Coronary artery (tissue), 2 donors: ENCODE data around the gene C1GALT1C1L.
"Not testable (repeated sequence)": the region's sequence is repeated elsewhere in the genome, so short reads cannot be mapped to it uniquely, and the experiment has no call there.

Source experiments
- DNase-seq: peaks from one replicate; pipeline ENCODE4 v3.0.0-alpha.2; 2017; ENCODE audit warnings: low spot score
- H3K27ac ChIP-seq, 2 donors: fragments of 200-600 bp; sonication (generic); one replicate each; pipeline ENCODE4 v1.5.1; 2016 to 2019
- H3K4me3 ChIP-seq: fragments of 200-600 bp; sonication (generic); 2 replicates; pipeline ENCODE4 v1.5.1; 2016; ENCODE audit warnings: mild to moderate bottlenecking, moderate library complexity
- TF ChIP-seq, protein P1 (sequence below): fragments of 200-600 bp; sonication (generic); IDR thresholded peaks from one replicate; pipeline ENCODE4 v1.5.1; 2019; ENCODE audit warnings: antibody characterized with exemption

The C1GALT1C1L gene

DNA sequence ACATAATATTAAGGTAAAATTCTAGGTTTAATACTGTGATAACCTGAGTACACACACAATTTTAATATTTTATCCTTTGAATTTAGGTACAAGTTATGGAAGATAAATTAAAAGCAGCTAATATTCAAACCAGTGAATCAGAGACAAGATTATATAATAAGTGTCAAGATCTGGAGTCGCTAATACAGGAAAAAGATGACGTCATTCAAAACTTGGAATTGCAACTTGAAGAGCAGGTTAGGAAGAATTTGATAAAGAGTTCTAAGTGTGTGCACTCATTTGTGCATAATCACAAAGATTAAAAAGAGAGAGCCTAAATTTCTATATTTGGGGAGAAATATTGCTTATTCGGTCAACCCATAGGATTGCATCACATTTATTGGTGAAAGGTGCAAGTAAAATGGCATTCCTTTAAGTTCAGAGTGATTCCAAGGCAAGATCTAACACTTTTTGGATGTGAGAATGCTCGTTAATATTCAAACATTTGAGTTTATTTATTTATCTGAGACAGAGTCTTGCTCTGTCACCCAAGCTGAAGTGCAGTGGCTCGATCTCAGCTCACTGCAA lies 16.3 kb upstream of the C1GALT1C1L start:
- TF ChIP-seq, protein P1, sequence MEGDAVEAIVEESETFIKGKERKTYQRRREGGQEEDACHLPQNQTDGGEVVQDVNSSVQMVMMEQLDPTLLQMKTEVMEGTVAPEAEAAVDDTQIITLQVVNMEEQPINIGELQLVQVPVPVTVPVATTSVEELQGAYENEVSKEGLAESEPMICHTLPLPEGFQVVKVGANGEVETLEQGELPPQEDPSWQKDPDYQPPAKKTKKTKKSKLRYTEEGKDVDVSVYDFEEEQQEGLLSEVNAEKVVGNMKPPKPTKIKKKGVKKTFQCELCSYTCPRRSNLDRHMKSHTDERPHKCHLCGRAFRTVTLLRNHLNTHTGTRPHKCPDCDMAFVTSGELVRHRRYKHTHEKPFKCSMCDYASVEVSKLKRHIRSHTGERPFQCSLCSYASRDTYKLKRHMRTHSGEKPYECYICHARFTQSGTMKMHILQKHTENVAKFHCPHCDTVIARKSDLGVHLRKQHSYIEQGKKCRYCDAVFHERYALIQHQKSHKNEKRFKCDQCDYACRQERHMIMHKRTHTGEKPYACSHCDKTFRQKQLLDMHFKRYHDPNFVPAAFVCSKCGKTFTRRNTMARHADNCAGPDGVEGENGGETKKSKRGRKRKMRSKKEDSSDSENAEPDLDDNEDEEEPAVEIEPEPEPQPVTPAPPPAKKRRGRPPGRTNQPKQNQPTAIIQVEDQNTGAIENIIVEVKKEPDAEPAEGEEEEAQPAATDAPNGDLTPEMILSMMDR: no peak
- no peak overlapping the region for H3K4me3 ChIP-seq
- no peak overlapping the region for H3K27ac ChIP-seq
- DNase-seq: no peak

GRCh38 chr2:43689999-43690398 lies 13.8 kb upstream of the C1GALT1C1L start:
- no peak for DNase-seq
- no peak overlapping the region for H3K4me3 ChIP-seq
- TF ChIP-seq, protein P1: no peak
- H3K27ac ChIP-seq: no peak overlapping the region

- no peak overlapping the region for H3K27ac ChIP-seq
- TF ChIP-seq, protein P1: no peak
- H3K4me3 ChIP-seq: no peak overlapping the region
- no peak for DNase-seq
Observed at GRCh38 chr2:43685357-43685756, 9.1 kb upstream of the C1GALT1C1L start.

DNA sequence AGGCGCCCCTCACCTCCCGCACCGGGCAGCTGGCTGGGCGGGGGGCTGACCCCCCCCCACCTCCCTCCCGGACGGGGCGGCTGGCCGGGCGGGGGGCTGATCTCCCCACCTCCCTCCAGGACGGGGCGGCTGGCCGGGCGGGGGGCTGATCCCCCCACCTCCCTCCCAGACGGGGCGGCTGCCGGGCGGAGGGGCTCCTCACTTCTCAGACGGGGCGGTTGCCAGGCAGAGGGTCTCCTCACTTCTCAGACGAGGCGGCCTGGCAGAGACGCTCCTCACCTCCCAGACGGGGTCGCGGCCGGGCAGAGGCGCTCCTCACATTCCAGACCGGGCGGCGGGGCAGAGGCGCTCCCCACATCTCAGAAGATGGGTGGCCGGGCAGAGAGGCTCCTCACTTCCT lies 1.6 kb upstream of the C1GALT1C1L start:
- DNase-seq, H3K4me3 ChIP-seq, H3K27ac ChIP-seq: not testable (repeated sequence)

DNA sequence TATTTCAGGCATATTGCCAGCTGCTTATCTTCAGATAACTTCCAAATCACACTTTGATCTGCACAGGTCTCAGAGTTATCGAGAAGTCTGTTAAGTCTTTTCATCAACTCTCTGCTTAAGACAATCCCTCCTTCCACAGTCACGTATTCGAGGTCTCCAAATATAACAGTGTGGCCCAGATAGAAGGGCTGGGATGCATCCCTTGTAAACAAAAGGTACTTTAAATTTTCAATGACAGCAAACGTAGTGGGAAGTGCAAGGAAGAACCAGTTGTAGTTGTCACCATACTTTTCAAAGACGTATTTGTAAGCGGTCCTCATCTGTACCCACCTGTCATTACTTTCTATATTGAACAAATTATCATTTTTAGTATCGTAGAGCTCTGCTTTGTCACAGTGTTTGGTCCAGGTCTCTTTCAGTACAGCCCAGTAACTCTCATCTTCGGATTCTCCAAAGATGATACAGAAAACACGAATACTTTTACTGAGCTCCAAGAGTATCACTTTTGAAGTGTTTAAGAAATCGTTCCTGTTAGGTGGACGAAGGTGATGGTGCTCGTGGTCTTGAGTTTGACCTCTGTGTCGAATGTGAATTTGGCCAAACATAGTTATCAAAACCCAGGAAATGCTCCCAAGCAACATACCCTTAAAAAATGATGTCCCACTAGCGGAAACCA lies 445 bp downstream of the C1GALT1C1L start:
- Histone ChIP-seq H3K27ac (peak overlapping the region in 1 of 2 donors; percentile 64), H3K4me3 (peak overlapping the region; percentile 75)
- DNase-seq: no peak
- TF ChIP-seq, protein P1: no peak

- TF ChIP-seq, protein P1: no peak
- H3K27ac ChIP-seq: no peak overlapping the region
- H3K4me3 ChIP-seq: no peak overlapping the region
- DNase-seq: no peak
Observed at GRCh38 chr2:43657241-43657640, 19.0 kb downstream of the C1GALT1C1L start.

- Histone ChIP-seq H3K4me3 (no peak overlapping the region), H3K27ac (no peak overlapping the region)
- TF ChIP-seq, protein P1: no peak
- DNase-seq: no peak
Observed at GRCh38 chr2:43653506-43653905, 22.7 kb downstream of the C1GALT1C1L start.
